HepG2 (cell line): ENCODE measurements around the gene PRR14. TPM values are rescaled to one million over a fixed set of nuclear protein-coding genes. Genes with fewer than 3 reads are reported as not detected.

Source experiments
- ATAC-seq: fragments of 200-7000 bp; cut with Tn5 transposase; 3 replicates; pipeline ENCODE4 v1.9.1; 2020; ENCODE audit warnings: mild to moderate bottlenecking, moderate library complexity
- BruUV-seq: library from RNA; stranded (reverse); fragments of 400-500 nt; replicated peaks from 2 replicates; lab custom pipeline; 2021; lab: Mats Ljungman, UMichigan
- CTCF ChIA-PET: fragments of 300-600 bp; formaldehyde crosslinking; extraction: SDS; loops from one replicate; lab custom pipeline; 2021; ENCODE audit warnings: low total read pairs, inconsistent platforms, low intra/inter-chr PET ratio; lab: Yijun Ruan, JAX
- POLR2A ChIA-PET: fragments of 350-600 bp; sonication (Branson Sonifier 250); formaldehyde crosslinking; loops from one replicate; lab custom pipeline; 2020; ENCODE audit warnings: antibody characterized with exemption, inconsistent platforms; lab: Yijun Ruan, JAX
- DNase-seq: peaks from one replicate; pipeline ENCODE4 v3.0.0-alpha.2; 2015; ENCODE audit warnings: low spot score
- FAIRE-seq: peaks from 3 replicates; lab custom pipeline; 2011; peaks lifted over from hg19 to GRCh38; lab: Jason Lieb, UNC
- H2AFZ ChIP-seq: one replicate; pipeline ENCODE4 v1.6.1; 2011; ENCODE audit warnings: low read length, inconsistent platforms
- H3K27ac ChIP-seq: fragments of 300-600 bp; 3 replicates; pipeline ENCODE4 v1.8.0; 2011; ENCODE audit warnings: mixed run types, mild to moderate bottlenecking, mixed read lengths, low read length, inconsistent platforms; ENCODE audit not compliant: insufficient read depth; ENCODE audit errors: extremely low read length
- H3K27me3 ChIP-seq, 2 experiments: fragments of 200-600 bp in 1 of 2; 2 replicates in 1 of 2; 3 replicates in 1 of 2; pipeline versions ENCODE4 v1.6.0 to v1.8.0; 2011; ENCODE audit warnings: low read length in 2 of 2, mild to moderate bottlenecking in 2 of 2, moderate library complexity in 2 of 2, inconsistent platforms in 1 of 2; ENCODE audit not compliant: insufficient read depth in 2 of 2, control insufficient read depth in 1 of 2
- H3K36me3 ChIP-seq, 2 experiments: fragments of 200-600 bp in 1 of 2; replicated peaks in 1 of 2; 2 replicates in 1 of 2; 3 replicates in 1 of 2; pipeline versions ENCODE4 v1.5.1 to v1.8.0; 2011; ENCODE audit warnings: low read length in 2 of 2, inconsistent platforms in 1 of 2; ENCODE audit not compliant: insufficient read depth in 2 of 2, control insufficient read depth in 1 of 2
- H3K4me1 ChIP-seq: 2 replicates; pipeline ENCODE4 v1.5.1; 2012; ENCODE audit warnings: low read length, inconsistent platforms; ENCODE audit not compliant: insufficient read depth
- H3K4me2 ChIP-seq: 2 replicates; pipeline ENCODE4 v1.6.0; 2011; ENCODE audit warnings: low read depth, low read length, inconsistent platforms
- H3K4me3 ChIP-seq, 3 experiments: fragments of 200-600 bp in 1 of 3; sonication (generic), shearing (Covaris generic) in 1 of 3; replicated peaks in 1 of 3; 2 replicates each; pipeline ENCODE4 v1.5.1; 2011 to 2016; ENCODE audit warnings: low read length in 3 of 3, inconsistent platforms in 2 of 3, low read depth in 2 of 3, mild to moderate bottlenecking in 2 of 3, control low read depth in 1 of 3, mixed read lengths in 1 of 3; ENCODE audit not compliant: insufficient read depth in 1 of 3
- H3K79me2 ChIP-seq: one replicate; pipeline ENCODE4 v1.6.1; 2011; ENCODE audit warnings: low read length, inconsistent platforms; ENCODE audit not compliant: insufficient read depth
- H3K9ac ChIP-seq: 2 replicates; pipeline ENCODE4 v1.6.0; 2011; ENCODE audit warnings: mild to moderate bottlenecking, low read depth, low read length, inconsistent platforms; ENCODE audit not compliant: insufficient read depth
- H3K9me3 ChIP-seq: 2 replicates; pipeline ENCODE4 v1.5.1; 2012; ENCODE audit warnings: mild to moderate bottlenecking, low read length
- H4K20me1 ChIP-seq: 2 replicates; pipeline ENCODE4 v1.6.0; 2011; ENCODE audit warnings: inconsistent platforms, mild to moderate bottlenecking, low read length, moderate library complexity; ENCODE audit not compliant: insufficient read depth
- ATRX ChIP-seq: sonication (generic); formaldehyde crosslinking; IDR thresholded peaks from 2 replicates; pipeline ENCODE4 v1.4.0; 2020; ENCODE audit warnings: missing genetic modification reagents, borderline replicate concordance
- CREB1 ChIP-seq, 2 experiments: fragments of 450-650 bp in 1 of 2; IDR thresholded peaks; 2 replicates each; pipeline ENCODE4 v1.6.1; 2016 to 2017; ENCODE audit warnings: control low read depth in 1 of 2, mild to moderate bottlenecking in 1 of 2, missing compliant biosample characterization in 1 of 2, missing genetic modification characterization in 1 of 2
- FOXP4 ChIP-seq: sonication (generic); formaldehyde crosslinking; IDR thresholded peaks from 2 replicates; pipeline ENCODE4 v1.4.0; 2020; ENCODE audit warnings: missing genetic modification reagents
- HMGXB4 ChIP-seq, 2 experiments: sonication (generic) in 1 of 2; formaldehyde crosslinking in 1 of 2; IDR thresholded peaks; 2 replicates each; pipeline versions ENCODE4 v1.4.0 to v1.6.1; 2018 to 2020; ENCODE audit warnings: missing genetic modification reagents in 2 of 2, borderline replicate concordance in 1 of 2, low read depth in 1 of 2, mild to moderate bottlenecking in 1 of 2, missing biosample characterization in 1 of 2
- HNRNPL ChIP-seq: fragments of 200-400 bp; formaldehyde crosslinking; IDR thresholded peaks from 2 replicates; pipeline ENCODE4 v1.6.1; 2017; ENCODE audit warnings: mild to moderate bottlenecking, low read depth, low read length
- PAXIP1 ChIP-seq: sonication (generic); formaldehyde crosslinking; conservative IDR thresholded peaks from 2 replicates; pipeline ENCODE4 v1.4.0; 2020; ENCODE audit warnings: mild to moderate bottlenecking, missing genetic modification reagents, moderate library complexity
- RFX1 ChIP-seq: fragments of 450-650 bp; IDR thresholded peaks from 2 replicates; pipeline ENCODE4 v1.6.1; 2017
- ZGPAT ChIP-seq: IDR thresholded peaks from 2 replicates; pipeline ENCODE4 v1.6.1; 2016; ENCODE audit warnings: mild to moderate bottlenecking
- ZNF136 ChIP-seq: sonication (generic); formaldehyde crosslinking; IDR thresholded peaks from 2 replicates; pipeline ENCODE4 v1.8.1; 2022; ENCODE audit warnings: low read depth, mild to moderate bottlenecking, moderate library complexity, missing genetic modification reagents
- ZNF264 ChIP-seq: sonication (generic); formaldehyde crosslinking; IDR thresholded peaks from 2 replicates; pipeline ENCODE4 v1.4.0; 2020; ENCODE audit warnings: missing genetic modification reagents
- ZNF543 ChIP-seq: sonication (generic); formaldehyde crosslinking; IDR thresholded peaks from 2 replicates; pipeline ENCODE4 v1.4.0; 2020; ENCODE audit warnings: mild to moderate bottlenecking, missing genetic modification reagents
- WGBS: methylation state at CpG from one replicate; pipeline ENCODE4 v1.1.6; 2017; ENCODE audit warnings: low lambda C conversion rate; 5-methylcytosine and 5-hydroxymethylcytosine counted together
- in situ Hi-C: cut with HindIII; loops from 2 replicates; pipeline ENCODE4 v1.10.0; 2017; ENCODE audit warnings: low pct_unique_long_range_greater_than_20kb; ENCODE audit not compliant: extremely low pct_ligation_motif_present
- intact Hi-C: fragments of 100-400 bp; cut with micrococcal nuclease; formaldehyde crosslinking; loops from one replicate; pipeline ENCODE4 v1.10.0; 2022; ENCODE audit not compliant: unreplicated experiment
- polyA plus RNA-seq, 8 experiments: library from polyadenylated mRNA; depleted of rRNA in 3 of 8; stranded (reverse) in 7 of 8; unstranded in 1 of 8; fragments of >200 nt; fragmentation: Illumina TruSeq in 4 of 8; extraction: Trizol in 4 of 8; gene quantifications; 2 replicates each; pipeline versions ENCODE4 v1.2.1 to v1.2.3, GENCODE V29; 2011 to 2016; ENCODE audit warnings: low read depth in 4 of 8, missing spikeins in 1 of 8, mixed read lengths in 1 of 8; ENCODE audit not compliant: insufficient read depth in 1 of 8
- total RNA-seq, 5 experiments: library from RNA; depleted of rRNA; stranded (reverse); fragments of >200 nt; fragmentation: Illumina TruSeq; extraction: Trizol; gene quantifications; 2 replicates each; pipeline ENCODE4 v1.2.3, GENCODE V29; 2016; ENCODE audit warnings: low read depth in 1 of 5

PRR14 gene
- total and polyA plus RNA-seq, 2 of the 13 experiments (the other 11 are each of a cell fraction or from before 2014, with no cell fraction given) = 8.4 to 11.0 TPM

- 0 out of 2 replicates have a peak, but pooled peaks have one; percentile 19 for TF ChIP-seq ZNF136 (CRISPR knock-in tag)
- no peak for TF ChIP-seq ZGPAT (CRISPR knock-in tag)
- no peak for TF ChIP-seq CREB1 (IDR thresholded peaks at IDR 0.05)
- TF ChIP-seq CREB1 (CRISPR knock-in tag; IDR thresholded peaks at IDR 0.05) = peak; percentile 16; the same call in 1 of the 2 replicates
- no peak for TF ChIP-seq HNRNPL
These were observed 27.1 kb upstream of the PRR14 start (continued) for GRCh38 chr16:30623536-30624283.

GRCh38 chr16:30626236-30626635 is 24.5 kb upstream of the PRR14 start:
- H3K27me3 ChIP-seq = peaks cover 0 to 12% of the 10 kb centered on the region in 2 experiments; a peak in 2 of 5 replicates
- no peak overlapping the region for H3K27ac ChIP-seq
- H3K4me2 ChIP-seq = peak overlapping the region; percentile 48
- no peaks in the 10 kb centered on the region for H3K36me3 ChIP-seq
- ATAC-seq (no peak), FAIRE-seq (no peak), DNase-seq (no peak)
- ChIA-PET POLR2A (interaction anchor here (1.3 kb wide), 1 partner anchor 16 kb away, joined by 5 read pairs; the partner anchor contains the start of gene ZNF689), CTCF (no interaction called here)
- H3K9me3 ChIP-seq = no peaks in the 10 kb centered on the region
- no TSS peak for BruUV-seq
- peaks cover 67% of the 10 kb centered on the region for H3K4me1 ChIP-seq
- peak overlapping the region; percentile 3; the same call in 1 of the 2 replicates for H3K9ac ChIP-seq
- no peak overlapping the region for H3K4me3 ChIP-seq
- intact Hi-C loops (no loop called here), in situ Hi-C loops (loop anchor here (25.0 kb wide), 1 partner anchor 539 kb away; the partner anchor contains the start of genes PPP4C, TBX6 and YPEL3)
- WGBS = 44% methylated on average over 9 of the region's 9 CpGs
- no peak overlapping the region for H2AFZ ChIP-seq
- no peaks in the 10 kb centered on the region for H4K20me1 ChIP-seq
- H3K79me2 ChIP-seq = no peaks in the 10 kb centered on the region
- TF ChIP-seq HMGXB4 (CRISPR knock-in tag; IDR thresholded peaks at IDR 0.05; ENCODE audit: borderline replicate concordance in 1 of 2, low read depth in 1 of 2) (0 out of 4 replicates have a peak, but pooled peaks of 1 of the 2 experiments have one; percentile 23), PAXIP1 (CRISPR knock-in tag) (0 out of 2 replicates have a peak, but pooled peaks have one; percentile 6), RFX1 (0 out of 2 replicates have a peak, but pooled peaks have one; percentile 25), ZNF264 (CRISPR knock-in tag) (0 out of 2 replicates have a peak, but pooled peaks have one; percentile 19), ATRX (no peak), FOXP4 (0 out of 2 replicates have a peak, but pooled peaks have one; percentile 5), ZNF543 (CRISPR knock-in tag) (0 out of 2 replicates have a peak, but pooled peaks have one; percentile 45)
